ENCODE data around the gene CDH4.

The CDH4 gene

GRCh38 chr20:61736751-61737310 is 484.8 kb downstream of the CDH4 start:
- no peak for TF ChIP-seq MAX (IDR thresholded peaks at IDR 0.05)

GRCh38 chr20:61737346-61737745 is 485.3 kb downstream of the CDH4 start:
- TF ChIP-seq TCF12 (IDR thresholded peaks at IDR 0.05; ENCODE audit: low read depth) = no peak
- no peak for TF ChIP-seq ZBTB7A (IDR thresholded peaks at IDR 0.05; ENCODE audit: low read depth)
- TF ChIP-seq FOXM1 (IDR thresholded peaks at IDR 0.05; ENCODE audit: borderline replicate concordance, low read depth) = no peak
- TF ChIP-seq EGR1 (IDR thresholded peaks at IDR 0.05) = no peak
- TF ChIP-seq CEBPB (IDR thresholded peaks at IDR 0.05) = no peak
- no peak for TF ChIP-seq USF1 (IDR thresholded peaks at IDR 0.05)
- no peak for TF ChIP-seq TEAD4 (IDR thresholded peaks at IDR 0.05)
- no peak for TF ChIP-seq NFIC (IDR thresholded peaks at IDR 0.05)
- TF ChIP-seq TAF1 (IDR thresholded peaks at IDR 0.05; ENCODE audit: low read depth) = no peak

- TF ChIP-seq FOXM1 (IDR thresholded peaks at IDR 0.05; ENCODE audit: borderline replicate concordance, low read depth) (no peak), YY1 (IDR thresholded peaks at IDR 0.05; ENCODE audit: low read depth) (no peak), CREB1 (IDR thresholded peaks at IDR 0.05; ENCODE audit: low read depth) (no peak), CEBPB (IDR thresholded peaks at IDR 0.05) (no peak), ZBTB7A (IDR thresholded peaks at IDR 0.05; ENCODE audit: low read depth) (no peak)
Observed at GRCh38 chr20:61737812-61738443, 485.9 kb downstream of the CDH4 start.

- TF ChIP-seq EP300 (IDR thresholded peaks at IDR 0.05; ENCODE audit: borderline replicate concordance) = no peak
- TF ChIP-seq TEAD4 (IDR thresholded peaks at IDR 0.05) = no peak
- no peak for TF ChIP-seq ZBTB7A (IDR thresholded peaks at IDR 0.05; ENCODE audit: low read depth)
- no peak for TF ChIP-seq FOXM1 (IDR thresholded peaks at IDR 0.05; ENCODE audit: borderline replicate concordance, low read depth)
- TF ChIP-seq TCF12 (IDR thresholded peaks at IDR 0.05; ENCODE audit: low read depth) = no peak
- no peak for TF ChIP-seq YY1 (IDR thresholded peaks at IDR 0.05; ENCODE audit: low read depth)
- TF ChIP-seq CEBPB (IDR thresholded peaks at IDR 0.05) = no peak
- TF ChIP-seq TAF1 (IDR thresholded peaks at IDR 0.05; ENCODE audit: low read depth) = no peak
- no peak for TF ChIP-seq RAD21 (IDR thresholded peaks at IDR 0.05; ENCODE audit: low read depth)
- TF ChIP-seq USF1 (IDR thresholded peaks at IDR 0.05) = no peak
- TF ChIP-seq REST (IDR thresholded peaks at IDR 0.05; ENCODE audit: low read depth) = no peak
Observed at GRCh38 chr20:61738601-61739069, 486.6 kb downstream of the CDH4 start.

- TF ChIP-seq ZBTB7A (IDR thresholded peaks at IDR 0.05; ENCODE audit: low read depth) = no peak
- no peak for TF ChIP-seq MAX (IDR thresholded peaks at IDR 0.05)
- no peak for TF ChIP-seq CREB1 (IDR thresholded peaks at IDR 0.05; ENCODE audit: low read depth)
Observed at GRCh38 chr20:61739086-61739831, 487.2 kb downstream of the CDH4 start.

- TF ChIP-seq TCF12 (IDR thresholded peaks at IDR 0.05; ENCODE audit: low read depth) (no peak), RAD21 (IDR thresholded peaks at IDR 0.05; ENCODE audit: low read depth) (no peak), REST (IDR thresholded peaks at IDR 0.05; ENCODE audit: low read depth) (no peak), CEBPB (IDR thresholded peaks at IDR 0.05) (no peak), YY1 (IDR thresholded peaks at IDR 0.05; ENCODE audit: low read depth) (no peak), TAF1 (IDR thresholded peaks at IDR 0.05; ENCODE audit: low read depth) (no peak), EP300 (IDR thresholded peaks at IDR 0.05; ENCODE audit: borderline replicate concordance) (no peak), CREB1 (IDR thresholded peaks at IDR 0.05; ENCODE audit: low read depth) (no peak), TEAD4 (IDR thresholded peaks at IDR 0.05) (no peak), NFIC (IDR thresholded peaks at IDR 0.05) (no peak), MAX (IDR thresholded peaks at IDR 0.05) (no peak), ZBTB7A (IDR thresholded peaks at IDR 0.05; ENCODE audit: low read depth) (no peak), EGR1 (IDR thresholded peaks at IDR 0.05) (no peak), USF1 (IDR thresholded peaks at IDR 0.05) (no peak), FOXM1 (IDR thresholded peaks at IDR 0.05; ENCODE audit: borderline replicate concordance, low read depth) (no peak)
Observed at GRCh38 chr20:61739832-61740118, 487.7 kb downstream of the CDH4 start.

Data from Ishikawa (cell line).